Measurements from ENCODE around the gene WDR54.
"Not testable (repeated sequence)": the region's sequence is repeated elsewhere in the genome, so short reads cannot be mapped to it uniquely, and the experiment has no call there.

Gene WDR54

DNA sequence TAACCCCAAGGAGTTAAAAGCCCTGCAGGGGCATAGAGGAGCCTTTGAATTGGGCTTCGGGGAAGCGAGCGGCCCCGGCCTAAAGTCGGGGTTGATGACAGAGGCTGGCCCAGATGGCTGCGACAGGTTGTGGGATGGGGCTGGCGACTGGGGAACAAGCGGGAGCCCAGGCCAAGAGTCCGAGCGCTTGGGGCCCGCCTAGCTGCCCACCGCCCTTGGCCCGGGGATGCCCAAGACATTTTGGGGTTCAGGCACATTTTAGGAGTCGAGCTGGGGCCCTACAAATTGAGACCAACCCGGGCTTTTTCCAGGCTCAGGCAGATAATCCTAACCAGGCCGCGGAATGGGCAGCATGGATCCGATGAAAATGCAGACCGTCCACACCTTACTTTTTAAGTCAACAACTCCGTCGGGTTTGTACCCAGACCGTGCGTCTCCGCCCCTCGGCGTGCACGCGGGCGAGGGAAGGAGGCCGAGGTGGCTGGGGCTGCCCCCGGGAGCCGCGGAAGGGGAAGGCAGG is 19.7 kb downstream of the WDR54 start:
- Histone ChIP-seq H3K4me3 (ENCODE audit: low read depth, low read length, poor library complexity, severe bottlenecking) (peak overlapping the region; percentile 32), H3K36me3 (ENCODE audit: insufficient read depth, low read length) (no peaks in the 10 kb centered on the region), H3K9me3 (ENCODE audit: low read length) (no peaks in the 10 kb centered on the region), H3K4me1 (ENCODE audit: insufficient read depth, low read length, severe bottlenecking) (peaks cover 25% of the 10 kb centered on the region), H3F3A (ENCODE audit: insufficient read depth, low read length) (no peaks in the 10 kb centered on the region), H2AFZ (ENCODE audit: low read length) (no peak overlapping the region), H3K27ac (ENCODE audit: low read depth, low read length, poor library complexity, severe bottlenecking) (no peak overlapping the region), H3K9me2 (ENCODE audit: low read depth, low read length) (no peaks in the 10 kb centered on the region), H3K9ac (ENCODE audit: low read length) (no peak overlapping the region), H4K20me1 (ENCODE audit: insufficient read depth, low read length) (no peaks in the 10 kb centered on the region), H3K27me3 (ENCODE audit: insufficient read depth, low read length) (peaks cover 12% of the 10 kb centered on the region; the same call in 1 of the 2 replicates), H3K4me2 (ENCODE audit: low read length) (peak overlapping the region; percentile 43), H3K79me2 (ENCODE audit: insufficient read depth, low read length) (no peaks in the 10 kb centered on the region)
- TF ChIP-seq EZH2 (IDR thresholded peaks at IDR 0.05; ENCODE audit: borderline replicate concordance, low read length) = no peak
- TF ChIP-seq, protein P1, sequence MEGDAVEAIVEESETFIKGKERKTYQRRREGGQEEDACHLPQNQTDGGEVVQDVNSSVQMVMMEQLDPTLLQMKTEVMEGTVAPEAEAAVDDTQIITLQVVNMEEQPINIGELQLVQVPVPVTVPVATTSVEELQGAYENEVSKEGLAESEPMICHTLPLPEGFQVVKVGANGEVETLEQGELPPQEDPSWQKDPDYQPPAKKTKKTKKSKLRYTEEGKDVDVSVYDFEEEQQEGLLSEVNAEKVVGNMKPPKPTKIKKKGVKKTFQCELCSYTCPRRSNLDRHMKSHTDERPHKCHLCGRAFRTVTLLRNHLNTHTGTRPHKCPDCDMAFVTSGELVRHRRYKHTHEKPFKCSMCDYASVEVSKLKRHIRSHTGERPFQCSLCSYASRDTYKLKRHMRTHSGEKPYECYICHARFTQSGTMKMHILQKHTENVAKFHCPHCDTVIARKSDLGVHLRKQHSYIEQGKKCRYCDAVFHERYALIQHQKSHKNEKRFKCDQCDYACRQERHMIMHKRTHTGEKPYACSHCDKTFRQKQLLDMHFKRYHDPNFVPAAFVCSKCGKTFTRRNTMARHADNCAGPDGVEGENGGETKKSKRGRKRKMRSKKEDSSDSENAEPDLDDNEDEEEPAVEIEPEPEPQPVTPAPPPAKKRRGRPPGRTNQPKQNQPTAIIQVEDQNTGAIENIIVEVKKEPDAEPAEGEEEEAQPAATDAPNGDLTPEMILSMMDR (IDR thresholded peaks at IDR 0.05; ENCODE audit: low read length) = no peak

DNA sequence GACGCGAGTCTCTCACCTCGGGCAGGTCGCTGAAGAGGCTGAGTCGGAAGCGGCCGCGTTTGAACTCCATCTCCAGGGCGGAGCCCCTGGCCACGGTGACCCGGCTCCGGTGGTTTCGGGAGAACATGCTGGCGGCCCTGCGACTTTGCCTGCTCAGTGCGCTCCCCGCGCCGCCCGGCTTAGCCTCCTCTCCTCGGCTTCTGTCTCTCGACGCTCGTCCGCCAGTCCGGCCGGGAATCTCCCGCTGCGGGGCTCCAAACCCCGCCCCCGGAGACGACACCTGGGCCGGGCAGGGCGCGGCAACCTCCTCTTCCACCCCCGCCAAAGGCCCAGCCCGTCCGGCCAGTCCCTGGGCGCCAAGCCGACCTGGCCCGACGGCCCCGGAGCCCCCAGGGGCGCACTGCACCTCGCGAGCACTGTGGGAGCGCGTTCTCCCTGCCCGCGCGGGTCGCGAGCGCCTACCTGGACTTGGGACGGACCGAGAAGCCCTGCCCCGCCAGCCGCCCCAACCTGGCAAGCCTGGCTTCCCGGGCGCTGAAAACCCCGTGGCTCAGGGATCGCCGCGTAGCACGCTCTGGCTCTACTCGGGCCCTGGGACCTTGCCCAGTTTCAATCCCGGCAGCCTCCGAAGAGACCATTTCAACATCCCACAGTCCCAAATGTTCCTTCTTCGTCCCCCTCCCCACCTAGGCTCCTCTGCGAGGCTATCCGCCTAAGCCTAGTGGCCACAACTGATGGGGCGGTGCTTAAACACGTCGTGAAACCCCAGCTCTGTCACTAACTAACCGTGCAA is 20.4 kb downstream of the WDR54 start, which contains the start of gene RTKN:
Gene RTKN, minus strand, starts transcription at position 248 of the 793 bp plus-strand sequence. Its CDS starts 121 bp downstream, at position 127.
- no peak for TF ChIP-seq EZH2 (IDR thresholded peaks at IDR 0.05; ENCODE audit: borderline replicate concordance, low read length)
- TF ChIP-seq, protein P1 (IDR thresholded peaks at IDR 0.05; ENCODE audit: low read length) = no peak
- Histone ChIP-seq H3K79me2 (ENCODE audit: insufficient read depth, low read length) (no peaks in the 10 kb centered on the region), H4K20me1 (ENCODE audit: insufficient read depth, low read length) (no peaks in the 10 kb centered on the region), H3K27me3 (ENCODE audit: insufficient read depth, low read length) (peaks cover 12% of the 10 kb centered on the region; the same call in 1 of the 2 replicates), H3K27ac (ENCODE audit: low read depth, low read length, poor library complexity, severe bottlenecking) (no peak within 1 kb of the TSS), H3K36me3 (ENCODE audit: insufficient read depth, low read length) (no peaks in the 10 kb centered on the region), H3F3A (ENCODE audit: insufficient read depth, low read length) (no peaks in the 10 kb centered on the region), H3K4me1 (ENCODE audit: insufficient read depth, low read length, severe bottlenecking) (peaks cover 25% of the 10 kb centered on the region), H3K4me3 (ENCODE audit: low read depth, low read length, poor library complexity, severe bottlenecking) (peak within 1 kb of the TSS; percentile 32), H3K9me2 (ENCODE audit: low read depth, low read length) (no peaks in the 10 kb centered on the region), H2AFZ (ENCODE audit: low read length) (no peak within 1 kb of the TSS), H3K9ac (ENCODE audit: low read length) (no peak within 1 kb of the TSS), H3K9me3 (ENCODE audit: low read length) (no peaks in the 10 kb centered on the region), H3K4me2 (ENCODE audit: low read length) (peak within 1 kb of the TSS; percentile 43)

DNA sequence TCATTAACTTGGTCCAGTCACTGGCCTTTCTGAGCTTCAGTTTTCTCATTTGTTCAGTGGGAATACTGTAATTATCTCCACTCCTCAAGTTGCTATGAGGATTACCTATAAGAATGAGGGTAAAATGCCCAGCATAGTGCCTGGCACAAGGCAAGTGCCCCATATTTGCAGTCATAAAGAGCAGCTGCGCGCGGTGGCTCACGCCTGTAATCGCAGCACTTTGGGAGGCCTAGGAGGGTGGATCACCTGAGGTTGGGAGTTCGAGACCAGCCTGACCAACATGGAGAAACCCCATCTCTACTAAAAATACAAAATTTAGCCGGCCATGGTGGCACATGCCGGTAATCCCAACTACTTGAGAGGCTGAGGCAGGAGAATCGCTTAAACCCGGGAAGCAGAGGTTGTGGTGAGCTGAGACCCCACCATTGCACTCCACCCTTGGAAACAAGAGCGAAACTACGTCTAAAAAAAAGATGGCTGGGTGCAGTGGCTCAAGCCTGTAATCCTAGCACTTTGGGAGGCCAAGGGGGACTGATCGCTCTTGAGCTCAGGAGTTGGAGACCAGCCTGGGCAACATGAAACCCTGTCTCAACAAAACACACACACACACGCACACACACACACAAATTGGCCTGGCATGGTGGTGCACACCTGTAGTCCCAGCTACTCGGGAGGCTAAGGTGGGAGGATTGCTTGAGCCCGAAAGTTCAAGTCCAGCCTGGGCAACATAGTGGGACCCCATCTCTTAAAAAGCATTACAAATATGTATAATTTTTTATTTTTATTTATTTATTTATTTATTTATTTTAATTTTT is 21.2 kb downstream of the WDR54 start:
- not testable (repeated sequence) for H3K9me3 ChIP-seq (ENCODE audit: low read length); H3K9ac ChIP-seq (ENCODE audit: low read length); H3F3A ChIP-seq (ENCODE audit: insufficient read depth, low read length); H4K20me1 ChIP-seq (ENCODE audit: insufficient read depth, low read length); H3K27ac ChIP-seq (ENCODE audit: low read depth, low read length, poor library complexity, severe bottlenecking); H3K36me3 ChIP-seq (ENCODE audit: insufficient read depth, low read length); H3K9me2 ChIP-seq (ENCODE audit: low read depth, low read length); H3K4me3 ChIP-seq (ENCODE audit: low read depth, low read length, poor library complexity, severe bottlenecking); H2AFZ ChIP-seq (ENCODE audit: low read length); H3K79me2 ChIP-seq (ENCODE audit: insufficient read depth, low read length)
- Histone ChIP-seq H3K4me1 (ENCODE audit: insufficient read depth, low read length, severe bottlenecking) (peaks cover 25% of the 10 kb centered on the region), H3K27me3 (ENCODE audit: insufficient read depth, low read length) (peaks cover 12% of the 10 kb centered on the region; the same call in 1 of the 2 replicates), H3K4me2 (ENCODE audit: low read length) (peak overlapping the region; percentile 43)

Data from OCI-LY1 (cell line).